ENCODE measurements around the gene TH.
A peak's percentile ranks its signal among the peaks of the same experiment; 100 is the strongest.

TH gene

GRCh38 chr11:2208691-2209369 is 37.2 kb upstream of the TH start:
- DNase-seq, result no peak

DNA sequence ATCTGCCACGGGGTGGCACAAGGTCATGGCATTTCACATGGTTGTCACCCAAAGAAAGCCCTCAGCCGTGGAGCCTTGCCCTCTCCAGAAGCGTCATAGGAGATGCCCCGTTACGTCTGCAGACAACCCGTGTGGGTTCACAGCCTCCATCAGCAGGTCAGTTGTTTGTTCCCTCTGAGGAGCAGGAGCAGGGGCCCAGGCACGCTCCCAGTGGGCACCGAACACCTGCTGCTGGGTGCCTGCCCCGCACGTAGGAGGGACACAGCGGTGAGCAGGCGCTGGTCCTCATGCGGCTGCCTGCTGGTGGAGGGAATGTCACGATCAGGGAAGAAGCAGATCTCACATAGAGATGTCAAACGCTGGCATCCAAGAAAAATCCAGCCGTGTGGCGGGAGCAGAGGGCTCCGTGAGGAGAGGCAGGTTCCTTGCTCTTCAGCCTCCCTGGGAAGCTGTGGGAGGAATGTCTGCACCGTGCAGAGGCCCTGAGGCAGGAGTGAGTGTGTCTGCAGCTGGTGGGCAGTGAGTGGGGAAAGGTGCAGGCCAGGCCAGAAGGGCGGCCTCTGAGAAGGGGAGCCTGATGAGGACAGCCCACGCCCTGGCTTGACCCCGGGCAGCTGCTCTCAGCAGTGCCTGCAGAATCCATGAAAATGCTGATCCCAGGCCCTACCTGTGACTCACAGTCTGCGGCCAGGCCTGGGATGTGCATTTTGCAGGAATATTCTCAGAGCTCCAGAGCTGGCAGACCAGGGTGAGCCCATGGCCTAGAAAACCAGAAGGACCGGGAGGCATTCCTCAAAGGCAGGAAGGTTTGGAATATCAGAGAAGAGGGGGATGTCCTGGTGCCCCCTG is 36.4 kb upstream of the TH start:
- no peak for DNase-seq

DNA sequence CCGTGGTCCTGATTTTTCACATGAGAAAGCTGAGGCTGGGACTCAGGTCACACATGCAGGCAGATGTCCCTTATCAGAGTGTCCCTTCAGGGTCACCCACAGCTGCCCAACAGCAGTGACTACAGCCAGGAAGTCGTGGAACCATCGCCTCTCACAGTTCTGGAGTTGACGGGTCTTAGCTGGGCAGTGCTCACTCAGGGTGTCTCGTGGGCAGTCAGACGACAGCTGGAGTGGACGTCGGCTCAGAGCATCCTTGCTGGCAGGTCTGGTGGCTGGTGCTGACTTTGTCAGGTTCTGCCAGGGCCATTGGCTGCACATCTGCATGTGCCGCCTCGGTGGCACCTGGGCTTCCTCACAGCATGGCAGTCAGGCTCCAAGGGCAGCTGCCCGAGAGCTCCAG is 35.6 kb upstream of the TH start:
- DNase-seq, result no peak

DNA sequence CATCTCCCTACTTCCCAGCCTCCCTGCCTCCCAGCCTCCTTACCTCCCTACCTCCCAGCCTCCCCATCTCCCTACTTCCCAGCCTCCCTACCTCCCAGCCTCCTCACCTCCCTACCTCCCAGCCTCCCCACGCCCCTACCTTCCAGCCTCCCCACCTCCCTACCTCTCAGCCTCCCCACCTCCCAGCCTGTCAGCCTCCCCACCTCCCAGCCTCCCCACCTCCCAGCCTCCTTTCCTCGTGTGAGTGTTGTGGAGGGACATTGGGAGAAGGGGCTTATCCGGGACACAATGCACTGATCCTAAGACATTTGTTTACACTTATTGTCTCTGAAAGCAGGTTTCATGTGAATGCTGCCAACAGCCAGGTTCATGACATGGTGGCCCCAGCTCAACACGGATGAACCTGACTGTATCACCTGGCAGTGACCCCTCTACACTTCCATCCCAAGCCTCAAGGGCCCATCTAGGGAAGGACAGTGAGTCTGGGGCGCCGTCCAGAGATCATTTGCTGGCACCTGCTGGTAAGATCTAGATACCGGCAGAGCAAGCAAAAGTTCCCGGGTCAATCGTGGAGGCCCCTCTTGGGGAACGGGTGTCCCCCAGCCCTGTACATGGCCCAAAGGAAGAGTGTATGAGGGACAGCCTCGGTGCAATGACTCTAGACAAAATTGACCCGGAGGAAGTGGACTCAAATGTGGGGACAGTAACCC is 34.5 kb upstream of the TH start:
- DNase-seq, result no peak

DNA sequence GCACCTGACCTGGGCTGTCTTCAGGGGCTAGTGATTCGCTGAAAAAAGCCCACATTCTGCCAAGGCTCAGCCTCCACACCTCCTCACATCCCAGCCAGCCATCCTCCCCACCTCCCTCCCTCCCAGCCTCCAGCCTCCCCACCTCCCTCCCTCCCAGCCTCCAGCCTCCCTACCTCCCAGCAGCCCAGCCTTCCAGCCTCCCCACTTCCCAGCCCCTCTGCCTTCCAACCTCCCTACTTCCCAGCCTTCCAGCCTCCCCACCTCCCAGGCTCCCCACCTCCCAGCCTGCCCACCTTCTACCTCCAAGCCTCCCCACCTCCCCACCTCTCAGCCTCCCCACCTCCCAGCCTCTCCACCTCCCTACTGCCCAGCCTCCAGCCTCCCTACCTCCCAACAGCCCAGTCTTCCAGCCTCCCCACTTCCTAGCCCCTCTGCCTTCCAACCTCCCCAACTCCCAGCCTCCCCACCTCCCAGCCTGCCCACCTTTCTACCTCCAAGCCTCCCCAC is 33.7 kb upstream of the TH start:
- DNase-seq, result no peak

DNA sequence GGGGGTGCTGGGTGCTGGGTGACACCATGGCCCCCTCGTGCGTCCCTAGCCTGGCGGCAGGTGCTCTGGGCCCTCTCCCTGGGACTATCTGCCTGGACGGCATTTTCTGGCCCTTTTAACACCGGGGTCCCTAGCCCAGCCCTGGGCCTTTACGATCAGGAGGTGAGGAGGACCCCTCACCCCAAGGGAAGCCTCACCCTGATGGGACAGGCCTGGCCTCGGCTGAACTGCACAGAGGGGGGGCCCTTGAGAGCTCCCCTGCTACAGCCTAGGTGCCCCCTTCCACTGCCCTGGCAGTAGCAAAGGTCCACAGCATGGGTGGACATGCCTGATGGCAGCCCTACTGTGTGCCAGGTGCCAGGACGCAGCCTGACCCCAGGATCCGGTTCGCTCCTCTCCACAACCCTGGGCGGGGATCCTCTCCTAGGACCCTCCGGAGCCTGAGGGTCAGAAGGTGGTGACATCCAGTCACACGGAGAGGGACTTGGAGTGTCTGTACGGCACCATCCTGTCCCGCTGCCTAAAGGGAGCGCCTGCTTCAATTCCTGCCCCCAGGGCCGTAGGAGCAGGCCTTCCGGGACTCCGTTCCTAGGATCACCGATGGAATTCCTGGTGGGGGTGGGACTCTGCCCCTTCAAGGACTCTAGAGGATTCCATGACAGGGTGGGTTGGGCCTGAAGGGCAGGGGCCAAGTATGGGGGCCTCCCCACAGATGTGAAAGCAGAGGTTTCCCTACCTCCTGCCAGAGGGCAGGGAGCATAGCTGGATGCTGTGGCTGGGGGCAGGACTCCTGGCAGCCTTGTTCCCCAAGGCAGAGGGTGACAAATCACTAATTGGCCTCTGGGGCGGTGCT is 33.0 kb upstream of the TH start:
- no peak for DNase-seq

DNA sequence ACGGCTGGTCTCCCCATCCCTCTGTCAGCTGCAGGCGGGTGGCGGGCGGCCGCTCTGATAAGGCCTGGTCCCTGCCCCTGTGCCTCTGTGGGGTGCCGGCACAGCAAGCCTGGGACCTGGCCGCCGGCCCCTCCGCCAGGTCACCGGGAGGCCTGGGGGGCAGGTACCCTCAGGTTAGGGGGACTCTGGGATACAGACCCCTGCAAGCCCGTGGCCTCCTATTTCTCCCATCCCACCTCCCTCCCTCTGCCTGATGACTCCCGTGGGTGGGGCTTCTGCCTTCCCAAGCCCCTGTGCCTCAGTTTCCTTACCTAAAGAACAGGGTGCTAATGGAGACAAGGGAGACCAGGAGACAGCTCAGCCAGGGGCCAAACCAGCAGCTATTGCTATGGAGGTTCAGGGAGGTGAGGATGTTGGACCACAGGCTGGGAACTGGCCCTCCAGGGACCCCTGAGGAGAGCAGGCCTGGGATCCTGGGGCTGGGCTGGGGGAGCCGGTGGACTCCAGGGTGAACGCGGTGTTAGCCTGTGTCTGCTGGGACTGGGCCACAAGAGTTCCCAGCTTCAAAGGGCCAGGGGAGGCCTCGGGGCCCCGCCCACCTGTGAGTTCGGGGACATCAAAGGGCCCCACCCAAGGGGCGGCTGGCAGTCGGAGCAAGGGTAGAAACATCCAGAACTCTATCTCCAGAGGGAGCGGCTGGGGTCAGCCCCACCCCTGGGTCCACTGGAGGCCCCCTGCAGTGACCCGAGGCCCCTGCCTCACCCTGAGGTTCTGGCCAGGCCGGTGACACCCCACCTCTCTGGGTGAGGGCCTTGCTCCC is 32.0 kb upstream of the TH start:
- DNase-seq, result no peak

DNA sequence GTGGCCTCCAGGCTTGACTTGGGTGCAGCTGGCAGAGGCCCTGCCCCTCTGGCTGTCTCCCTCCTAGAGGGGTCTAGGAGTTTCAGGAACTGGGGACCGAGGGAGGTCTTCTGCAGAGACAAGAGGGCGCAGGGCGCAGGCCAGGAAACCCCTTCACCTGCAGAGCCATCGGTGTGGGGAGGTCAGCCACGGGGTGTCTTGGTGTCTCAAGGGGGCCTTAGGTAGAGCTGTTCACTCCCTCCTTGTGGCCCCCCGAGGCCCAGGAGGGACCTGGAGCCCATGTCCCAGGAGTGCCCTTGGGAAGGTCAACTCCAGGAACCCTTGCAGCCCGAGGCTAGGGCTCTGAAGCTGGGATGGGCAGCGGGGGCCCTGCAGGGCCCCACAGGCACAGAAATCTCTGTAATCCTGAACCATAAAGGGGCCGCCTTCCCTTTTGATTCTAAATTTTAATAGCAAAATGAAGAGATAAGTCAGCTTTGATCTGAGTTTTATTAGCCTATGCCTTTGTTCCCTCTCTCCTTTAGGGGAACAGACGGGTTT is 31.4 kb upstream of the TH start:
- no peak for DNase-seq

- DNase-seq, result no peak
Observed at GRCh38 chr11:2202071-2202899, 30.7 kb upstream of the TH start.

DNA sequence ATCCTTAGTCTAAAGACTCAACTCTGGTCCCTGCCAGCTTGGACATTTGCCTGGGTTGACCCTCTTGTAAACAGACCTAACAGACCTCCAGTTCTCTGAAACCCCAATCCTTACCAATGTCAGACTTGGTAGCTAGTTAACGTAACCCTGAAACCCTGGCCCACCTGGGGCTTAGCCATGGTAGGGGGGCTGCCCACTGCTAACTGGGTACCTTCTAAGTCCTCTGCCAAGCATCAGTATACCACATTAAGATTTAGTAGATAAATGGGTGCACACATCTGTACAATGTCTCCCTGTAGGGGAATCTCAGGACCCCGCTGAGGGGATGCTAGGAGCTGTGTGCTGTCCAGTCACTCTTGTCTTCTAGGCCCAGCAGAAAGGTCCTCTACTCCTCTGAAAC is 29.9 kb upstream of the TH start:
- DNase-seq, result no peak

DNA sequence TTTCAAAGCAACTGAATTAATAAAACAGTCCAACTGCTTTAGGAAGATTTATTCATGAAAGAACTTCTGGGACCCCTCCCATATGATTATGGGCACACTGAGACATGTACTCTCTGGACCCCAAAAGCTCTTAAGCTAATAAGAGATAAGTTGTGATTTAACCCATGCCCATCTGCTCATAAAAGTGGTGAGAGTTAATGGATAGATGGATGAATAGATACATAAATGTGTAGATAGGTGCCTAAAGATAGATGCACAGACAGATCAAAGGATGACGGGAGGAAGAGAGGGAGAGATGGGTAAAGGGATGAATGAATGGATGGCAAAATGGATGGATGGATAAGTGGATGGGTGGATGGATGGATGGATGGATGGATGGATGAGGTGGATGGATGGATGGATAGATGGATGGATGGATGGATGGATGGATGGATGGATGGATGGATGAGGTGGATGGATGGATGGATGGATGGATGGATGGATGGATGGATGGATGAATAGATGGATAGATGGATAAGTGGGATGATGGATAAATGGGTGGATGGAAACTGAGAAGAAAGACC is 29.4 kb upstream of the TH start:
- no peak for DNase-seq

DNA sequence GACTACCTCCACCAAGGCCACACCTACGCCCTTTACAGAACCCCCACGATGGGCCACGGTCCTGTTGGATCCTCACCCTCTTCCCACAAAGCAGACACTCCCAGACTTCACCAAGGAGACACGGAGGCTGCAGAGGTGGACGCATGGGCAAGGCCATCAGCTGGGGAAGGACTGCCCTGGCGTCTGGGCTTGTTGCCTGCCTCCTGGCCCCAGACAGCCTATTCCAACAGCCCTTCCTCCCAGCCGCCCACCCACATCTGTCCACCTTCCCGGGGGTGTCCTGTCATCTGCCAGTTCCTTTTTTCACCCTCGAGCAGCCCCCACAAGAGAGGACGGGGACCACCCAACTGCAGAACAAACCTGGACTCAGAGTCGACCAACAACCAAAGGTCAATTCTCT is 28.9 kb upstream of the TH start:
- no peak for DNase-seq

- no peak for DNase-seq
Observed at GRCh38 chr11:2199466-2200341, 28.1 kb upstream of the TH start.

DNA sequence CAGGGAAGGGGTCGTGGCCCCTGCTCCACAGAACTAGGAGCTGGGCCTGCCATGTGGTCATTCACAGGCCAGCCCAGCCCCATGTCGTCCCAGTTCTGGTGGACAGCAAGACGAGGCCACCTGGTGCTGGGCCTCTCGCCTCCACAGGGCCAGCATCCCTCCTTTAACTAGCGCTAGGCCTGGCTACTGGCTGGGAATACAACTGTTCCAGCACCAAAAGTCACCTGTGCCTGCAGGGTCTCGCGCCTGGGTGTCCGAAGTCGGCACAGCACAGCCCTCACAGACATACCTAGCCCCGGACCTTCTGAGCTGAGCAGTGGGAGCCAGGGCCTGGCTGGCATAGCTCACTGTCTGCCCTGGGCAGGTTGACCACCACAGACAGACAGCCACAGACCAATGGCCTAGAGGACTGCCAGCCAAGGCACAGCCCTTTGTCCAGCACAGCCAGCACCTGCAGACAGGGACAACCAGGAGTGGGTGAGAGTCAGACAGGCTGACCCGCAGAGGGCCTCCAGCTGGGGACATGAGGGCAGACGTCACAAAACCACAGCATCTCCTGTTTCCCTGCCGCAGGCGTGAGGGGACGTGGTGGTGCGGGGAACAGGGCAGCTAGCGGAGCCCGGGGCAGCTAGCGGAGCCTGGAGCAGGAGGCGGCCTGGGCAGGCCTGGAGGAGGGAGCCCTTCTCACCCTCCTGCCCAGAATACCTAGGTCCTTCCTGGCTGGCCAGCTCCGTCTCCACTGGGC is 27.2 kb upstream of the TH start:
- no peak for DNase-seq

GRCh38 chr11:2197771-2198520 is 26.3 kb upstream of the TH start:
- no peak for DNase-seq

DNA sequence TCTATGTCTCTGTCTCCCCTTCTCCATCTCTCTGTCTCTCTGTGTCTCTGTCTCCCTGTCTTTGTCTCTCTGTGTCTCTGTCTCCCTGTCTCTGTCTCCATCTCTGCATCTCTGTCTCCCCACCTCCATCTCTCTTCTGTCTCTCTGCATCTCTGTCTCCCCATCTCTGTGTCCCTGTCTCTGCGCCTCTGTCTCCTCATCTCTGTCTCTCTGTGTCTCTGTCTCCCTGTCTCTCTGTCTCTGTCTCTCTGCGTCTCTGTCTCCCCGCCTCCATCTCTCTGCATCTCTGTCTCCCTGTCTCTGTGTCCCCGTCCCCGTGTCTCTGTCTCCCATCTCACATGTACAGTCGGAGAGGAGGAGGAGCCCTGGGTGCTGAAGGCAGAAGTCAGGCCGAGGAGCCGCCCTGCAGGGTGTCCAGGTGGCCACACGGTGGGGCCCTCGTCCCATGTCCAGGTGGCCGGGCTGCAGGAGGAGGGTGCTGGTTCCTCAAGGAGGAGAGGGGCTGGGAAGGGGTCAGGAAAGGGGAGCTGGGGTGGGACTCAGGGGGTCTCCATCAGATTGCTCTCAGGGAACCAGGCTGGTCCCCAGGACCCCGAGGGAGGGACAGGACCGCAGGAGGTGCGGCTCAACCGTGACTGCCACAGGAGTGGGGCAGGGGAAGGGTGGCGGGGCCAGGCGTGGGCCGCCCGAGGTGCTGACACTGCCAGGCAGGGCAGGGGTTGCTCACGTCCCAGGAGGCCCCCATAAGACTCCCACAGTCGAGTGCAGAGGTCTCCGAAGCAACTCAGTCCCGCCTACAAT is 25.6 kb upstream of the TH start:
- DNase-seq, result peak; percentile 75

DNA sequence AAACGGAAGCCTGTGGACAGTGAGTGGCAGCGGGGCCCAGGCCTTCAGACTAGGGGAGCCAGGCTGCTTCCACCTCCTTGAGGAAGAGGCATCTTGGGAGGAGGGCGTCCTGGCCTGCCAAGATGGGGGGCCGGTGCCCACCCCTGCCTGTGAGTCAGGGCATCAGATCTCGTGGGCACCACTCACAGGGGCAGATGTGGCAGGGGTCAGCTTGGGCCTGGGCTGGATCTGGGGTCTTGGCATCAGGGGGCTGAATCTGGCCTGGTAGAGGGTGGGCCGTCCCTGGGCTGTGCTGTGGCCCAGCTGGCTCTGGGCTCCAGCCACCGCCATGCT is 24.1 kb upstream of the TH start:
- no peak for DNase-seq
